IPS DF 6.9 (cell line): Measurements from ENCODE around the gene MED16.

Source experiments
- DNase-seq: peaks from one replicate; pipeline ENCODE4 v3.0.0-alpha.2; 2013; ENCODE audit warnings: low read depth, low spot score
- H3K27ac ChIP-seq: one replicate; pipeline ENCODE4 v1.5.1; 2013; ENCODE audit warnings: low read length, control low read depth
- H3K27me3 ChIP-seq: 2 replicates; pipeline ENCODE4 v1.6.1; 2013; ENCODE audit warnings: mild to moderate bottlenecking, low read length; ENCODE audit not compliant: control insufficient read depth, insufficient read depth
- H3K36me3 ChIP-seq: 2 replicates; pipeline ENCODE4 v1.6.1; 2013; ENCODE audit warnings: low read length; ENCODE audit not compliant: control insufficient read depth, insufficient read depth
- H3K4me1 ChIP-seq: 2 replicates; pipeline ENCODE4 v1.6.1; 2013; ENCODE audit warnings: low read length; ENCODE audit not compliant: control insufficient read depth, insufficient read depth
- H3K4me3 ChIP-seq: 2 replicates; pipeline ENCODE4 v1.5.1; 2013; ENCODE audit warnings: mild to moderate bottlenecking, low read length
- H3K9me3 ChIP-seq: 2 replicates; pipeline ENCODE4 v1.6.1; 2013; ENCODE audit warnings: low read length, inconsistent platforms; ENCODE audit not compliant: control insufficient read depth, insufficient read depth
- WGBS: extraction: QIAGEN DNeasy Blood & Tissue Kit; methylation state at CpG from one replicate; pipeline ENCODE4 v1.1.7; 2013; ENCODE audit warnings: mixed read lengths, missing lambda C conversion rate; ENCODE audit not compliant: insufficient read length, insufficient coverage; 5-methylcytosine and 5-hydroxymethylcytosine counted together

The MED16 gene

DNA sequence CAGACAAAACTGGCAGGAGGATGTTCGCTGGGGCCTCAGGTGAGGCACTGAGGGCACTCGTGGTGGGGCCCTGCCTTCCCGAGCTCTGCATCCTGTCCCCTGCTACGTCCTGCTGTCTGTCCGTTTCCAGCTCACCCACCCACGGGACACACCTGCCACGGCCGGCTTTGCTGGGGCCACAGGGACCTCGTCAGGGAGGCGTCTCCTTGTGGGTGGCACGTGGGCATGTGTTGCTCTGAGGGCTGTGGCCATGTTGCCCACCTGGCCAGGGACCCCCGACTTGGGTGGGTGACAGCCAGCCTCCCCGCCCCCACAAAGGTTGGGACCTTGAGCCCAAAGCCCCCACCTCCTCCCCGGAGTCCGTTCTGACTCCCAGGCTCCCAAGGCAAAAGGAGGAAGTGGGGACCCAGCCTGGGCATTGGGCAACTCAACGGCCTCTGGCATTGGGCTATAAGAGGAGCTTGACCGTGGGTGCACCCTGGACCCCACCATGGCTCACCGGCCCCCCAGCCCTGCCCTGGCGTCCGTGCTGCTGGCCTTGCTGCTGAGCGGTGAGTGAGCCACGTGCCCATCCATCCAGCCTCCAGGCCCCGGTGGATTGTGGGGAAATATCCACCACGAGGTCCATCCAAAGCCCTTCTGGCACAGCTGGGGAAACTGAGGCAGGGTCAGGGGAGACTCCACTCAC is 52.3 kb downstream of the MED16 start, which contains the start of gene PRTN3:
Gene PRTN3, plus strand, starts transcription at position 481 of the 688 bp plus-strand sequence. Its CDS starts 10 bp downstream, at position 491.
- Histone ChIP-seq H3K36me3 (no peaks in the 10 kb centered on the region), H3K27ac (no peak within 1 kb of the TSS), H3K27me3 (peaks cover 4% of the 10 kb centered on the region; the same call in 1 of the 2 replicates), H3K4me1 (peaks cover 1% of the 10 kb centered on the region; the same call in 1 of the 2 replicates), H3K4me3 (no peak within 1 kb of the TSS), H3K9me3 (no peaks in the 10 kb centered on the region)
- DNase-seq = no peak
- no CpG with 5 or more reads among the region's 24 CpGs for WGBS

DNA sequence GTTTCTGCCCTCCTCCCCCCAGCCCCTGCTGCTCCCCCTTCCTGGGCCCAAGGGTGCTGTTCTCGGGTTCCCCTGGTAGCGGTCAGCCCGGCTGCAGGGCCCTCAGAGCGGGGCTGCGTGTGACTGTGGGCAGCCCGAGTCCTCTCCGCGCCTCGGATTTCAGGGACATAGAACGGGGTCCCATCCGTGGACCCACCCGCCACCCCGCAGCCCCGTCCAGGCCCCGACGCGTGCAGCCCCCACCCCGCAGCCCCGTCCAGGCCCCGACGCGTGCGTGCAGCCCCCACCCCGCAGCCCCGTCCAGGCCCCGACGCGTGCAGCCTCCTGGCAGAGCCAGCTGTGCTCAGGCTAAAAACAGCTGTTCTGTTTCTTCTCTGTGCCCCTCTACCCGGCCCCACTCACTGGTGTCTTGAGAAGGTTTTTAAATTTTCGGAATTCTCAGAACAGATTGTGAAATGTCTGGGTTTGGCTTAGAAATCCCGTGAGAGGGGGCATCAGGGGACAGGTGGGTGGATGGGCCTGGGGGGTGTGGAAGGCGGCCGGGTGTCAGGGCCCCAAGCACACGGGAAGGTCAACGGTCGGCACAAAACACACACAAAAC is 57.7 kb downstream of the MED16 start:
- Histone ChIP-seq H3K27me3 (no peaks in the 10 kb centered on the region), H3K9me3 (no peaks in the 10 kb centered on the region), H3K27ac (no peak overlapping the region), H3K4me3 (no peak overlapping the region), H3K4me1 (no peaks in the 10 kb centered on the region; the same call in 1 of the 2 replicates), H3K36me3 (no peaks in the 10 kb centered on the region; the same call in 1 of the 2 replicates)
- WGBS = no CpG with 5 or more reads among the region's 36 CpGs
- no peak for DNase-seq

DNA sequence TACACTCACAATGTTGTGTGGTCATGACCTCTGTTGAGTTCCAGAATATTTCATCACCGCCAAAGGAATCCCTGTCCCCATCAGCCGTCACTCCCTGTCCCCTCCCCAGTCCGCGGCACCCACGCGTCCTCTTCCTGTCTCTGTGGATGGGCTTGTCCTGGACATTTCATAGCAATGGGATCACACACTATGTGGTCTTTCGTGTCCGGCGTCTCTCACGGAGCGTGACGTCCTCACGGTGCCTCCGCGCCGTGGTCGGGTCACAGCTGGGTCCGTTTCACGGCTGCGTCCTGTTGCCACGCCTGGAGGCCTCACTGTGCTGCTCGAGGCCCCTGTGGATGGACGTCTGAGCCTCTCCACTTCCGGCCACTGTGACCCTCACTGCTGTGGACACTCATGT is 58.8 kb downstream of the MED16 start:
- DNase-seq = no peak
- no peak overlapping the region for H3K27ac ChIP-seq
- no peaks in the 10 kb centered on the region for H3K9me3 ChIP-seq
- no CpG with 5 or more reads among the region's 24 CpGs for WGBS
- H3K4me3 ChIP-seq = no peak overlapping the region
- H3K36me3 ChIP-seq = no peaks in the 10 kb centered on the region; the same call in 1 of the 2 replicates
- no peaks in the 10 kb centered on the region; the same call in 1 of the 2 replicates for H3K4me1 ChIP-seq
- H3K27me3 ChIP-seq = no peaks in the 10 kb centered on the region

- Histone ChIP-seq H3K27me3 (no peaks in the 10 kb centered on the region), H3K4me3 (no peak overlapping the region)
- WGBS = no CpG with 5 or more reads among the region's 38 CpGs
Observed at GRCh38 chr19:831407-832369, 61.3 kb downstream of the MED16 start.

DNA sequence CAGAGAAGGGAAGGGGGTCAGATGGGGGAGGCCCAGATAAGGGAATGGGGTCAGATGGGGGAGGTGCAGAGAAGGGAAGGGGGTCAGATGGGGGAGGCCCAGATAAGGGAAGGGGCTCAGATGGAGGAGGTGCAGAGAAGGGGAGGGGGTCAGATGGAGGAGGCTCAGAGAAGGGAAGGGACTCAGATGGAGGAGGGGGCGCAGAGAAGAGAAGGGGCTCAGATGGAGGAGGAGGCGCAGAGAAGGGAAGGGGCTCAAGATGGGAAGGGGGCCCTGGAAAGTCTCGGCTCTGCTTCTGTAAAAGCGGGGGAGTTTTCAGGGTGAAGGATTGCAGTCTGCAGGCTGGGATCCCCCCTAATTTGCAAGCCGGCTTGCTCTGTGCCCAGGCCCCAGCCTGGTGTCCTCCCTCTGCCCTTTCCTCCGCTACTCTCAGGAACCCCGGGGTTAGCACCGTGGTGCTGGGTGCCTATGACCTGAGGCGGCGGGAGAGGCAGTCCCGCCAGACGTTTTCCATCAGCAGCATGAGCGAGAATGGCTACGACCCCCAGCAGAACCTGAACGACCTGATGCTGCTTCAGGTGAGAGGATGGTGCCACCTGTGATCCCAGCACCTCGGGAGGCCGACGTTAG is 63.7 kb downstream of the MED16 start:
- DNase-seq = no peak
- no peaks in the 10 kb centered on the region; the same call in 1 of the 2 replicates for H3K4me1 ChIP-seq
- H3K9me3 ChIP-seq = no peaks in the 10 kb centered on the region
- H3K36me3 ChIP-seq = no peaks in the 10 kb centered on the region; the same call in 1 of the 2 replicates
- no CpG with 5 or more reads among the region's 18 CpGs for WGBS
- no peaks in the 10 kb centered on the region for H3K27me3 ChIP-seq
- H3K27ac ChIP-seq = no peak overlapping the region
- H3K4me3 ChIP-seq = no peak overlapping the region

More at GRCh38 chr19:831407-832369, 61.3 kb downstream of the MED16 start:
- H3K9me3 ChIP-seq = no peaks in the 10 kb centered on the region
- H3K27ac ChIP-seq = no peak overlapping the region
- H3K4me1 ChIP-seq = no peaks in the 10 kb centered on the region; the same call in 1 of the 2 replicates
- DNase-seq = no peak
- no peaks in the 10 kb centered on the region; the same call in 1 of the 2 replicates for H3K36me3 ChIP-seq

- WGBS = no CpG with 5 or more reads among the region's 33 CpGs
Observed at GRCh38 chr19:827710-828321, 65.2 kb downstream of the MED16 start, which contains the start of gene AZU1. Gene AZU1, plus strand, starts transcription at chr19:827837. Its CDS starts 10 bp downstream, at chr19:827847.

DNA sequence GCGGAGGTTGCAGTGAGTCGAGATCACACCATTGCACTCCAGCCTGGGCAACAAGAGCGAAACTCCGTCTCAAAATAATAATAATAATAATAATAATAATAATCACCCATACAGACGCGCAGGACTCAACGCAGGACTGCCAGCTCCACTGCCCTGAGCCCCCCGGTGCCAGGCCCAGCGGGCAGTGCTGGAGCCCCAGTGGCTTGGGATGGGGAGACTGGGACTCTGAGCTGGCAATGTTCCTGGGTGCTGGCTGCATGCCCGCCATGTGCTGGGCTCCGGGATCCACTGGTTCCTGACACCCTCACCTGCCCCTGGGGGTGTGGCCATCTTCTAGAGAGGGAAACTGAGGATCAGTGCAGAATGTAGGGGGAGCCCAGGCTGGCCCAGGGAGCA is 65.7 kb downstream of the MED16 start:
- DNase-seq = no peak
- no peaks in the 10 kb centered on the region; the same call in 1 of the 2 replicates for H3K36me3 ChIP-seq
- H3K9me3 ChIP-seq = no peaks in the 10 kb centered on the region
- H3K4me3 ChIP-seq = no peak overlapping the region; the same call in 1 of the 2 replicates
- peaks cover 2% of the 10 kb centered on the region; the same call in 1 of the 2 replicates for H3K4me1 ChIP-seq
- no peaks in the 10 kb centered on the region for H3K27me3 ChIP-seq
- WGBS = no CpG with 5 or more reads among the region's 11 CpGs
- no peak overlapping the region for H3K27ac ChIP-seq

More at GRCh38 chr19:827710-828321, 65.2 kb downstream of the MED16 start, which contains the start of gene AZU1:
- Histone ChIP-seq H3K4me1 (peaks cover 2% of the 10 kb centered on the region; the same call in 1 of the 2 replicates), H3K36me3 (no peaks in the 10 kb centered on the region; the same call in 1 of the 2 replicates), H3K9me3 (no peaks in the 10 kb centered on the region), H3K27ac (no peak within 1 kb of the TSS), H3K27me3 (no peaks in the 10 kb centered on the region), H3K4me3 (no peak within 1 kb of the TSS; the same call in 1 of the 2 replicates)
- no peak for DNase-seq

- Histone ChIP-seq H3K27me3 (no peaks in the 10 kb centered on the region), H3K4me3 (no peak overlapping the region), H3K4me1 (peaks cover 2% of the 10 kb centered on the region; the same call in 1 of the 2 replicates), H3K9me3 (no peaks in the 10 kb centered on the region), H3K36me3 (no peaks in the 10 kb centered on the region; the same call in 1 of the 2 replicates), H3K27ac (no peak overlapping the region)
- DNase-seq = no peak
- WGBS = no CpG with 5 or more reads among the region's 19 CpGs
Observed at GRCh38 chr19:825897-826644, 66.9 kb downstream of the MED16 start.

DNA sequence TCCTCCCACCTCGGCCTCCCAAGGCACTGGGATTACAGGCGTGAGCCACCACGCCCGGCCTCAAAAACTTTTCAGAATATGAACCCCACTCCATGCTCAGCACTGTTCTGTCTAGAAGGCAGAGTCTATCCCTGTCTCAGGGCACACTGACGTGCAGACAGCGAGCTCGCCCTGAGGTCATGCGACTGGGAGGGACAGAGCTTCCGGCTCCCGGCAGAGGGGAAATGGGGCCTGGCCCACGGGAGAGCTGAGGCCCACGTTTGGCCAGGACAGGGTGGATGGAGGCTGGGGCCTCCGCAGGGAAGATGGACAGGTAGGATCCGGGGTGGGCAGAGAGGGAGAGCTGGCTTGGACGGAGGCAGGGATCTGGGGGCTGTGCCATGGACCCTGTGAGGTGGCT is 68.1 kb downstream of the MED16 start:
- no peaks in the 10 kb centered on the region for H3K9me3 ChIP-seq
- H3K27me3 ChIP-seq = no peaks in the 10 kb centered on the region
- peaks cover 2% of the 10 kb centered on the region; the same call in 1 of the 2 replicates for H3K4me1 ChIP-seq
- no peaks in the 10 kb centered on the region; the same call in 1 of the 2 replicates for H3K36me3 ChIP-seq
- DNase-seq = no peak
- WGBS = no CpG with 5 or more reads among the region's 15 CpGs
- no peak overlapping the region for H3K27ac ChIP-seq
- H3K4me3 ChIP-seq = no peak overlapping the region
